Adrenal gland (tissue), 12 donors: ENCODE results near the gene LRRC26. TPM values are rescaled to one million over a fixed set of nuclear protein-coding genes. Genes with fewer than 3 reads are reported as not detected.
A peak's percentile ranks its signal among the peaks of the same experiment; 100 is the strongest.
"Not testable (repeated sequence)": the region's sequence is repeated elsewhere in the genome, so short reads cannot be mapped to it uniquely, and the experiment has no call there.

Source experiments
- DNase-seq, 7 donors: peaks; one replicate each; pipeline ENCODE4 v3.0.0-alpha.2; 2019 to 2020
- H3K27ac ChIP-seq, 5 donors: fragments of 200-600 bp; sonication (generic) in 4 of 5; 1 replicate in 3 of 5; 2 replicates in 2 of 5; pipeline versions ENCODE4 v1.5.1 to v1.8.0; 2016 to 2020; ENCODE audit warnings: mild to moderate bottlenecking in 1 of 5
- H3K27me3 ChIP-seq: fragments of 200-600 bp; 2 replicates; pipeline ENCODE4 v1.8.0; 2021
- H3K36me3 ChIP-seq, 2 donors: fragments of 200-600 bp; replicated peaks in 1 of 2; 1 replicate in 1 of 2; 2 replicates in 1 of 2; pipeline versions ENCODE4 v1.5.1 to v1.8.0; 2018 to 2022
- H3K4me1 ChIP-seq, 2 donors: fragments of 200-600 bp; replicated peaks in 1 of 2; 1 replicate in 1 of 2; 2 replicates in 1 of 2; pipeline versions ENCODE4 v1.5.1 to v1.8.0; 2018 to 2021
- H3K4me3 ChIP-seq, 4 donors: fragments of 200-600 bp; sonication (generic) in 3 of 4; one replicate each; pipeline ENCODE4 v1.5.1; 2016 to 2018
- H3K9me3 ChIP-seq, 3 donors: fragments of 200-600 bp; sonication (generic) in 1 of 3; replicated peaks in 1 of 3; 1 replicate in 2 of 3; 2 replicates in 1 of 3; pipeline versions ENCODE4 v1.5.1 to v1.8.0; 2016 to 2021
- CTCF ChIP-seq, 6 experiments: fragments of 450-650 bp in 4 of 6; fragments of 200-600 bp in 2 of 6; sonication (generic) in 1 of 6; IDR thresholded peaks; 1 replicate in 5 of 6; 2 replicates in 1 of 6; pipeline versions ENCODE4 v1.5.1 to v1.8.0; 2016 to 2021; ENCODE audit warnings: antibody characterized with exemption in 6 of 6, mild to moderate bottlenecking in 2 of 6, moderate library complexity in 1 of 6
- POLR2A ChIP-seq, 2 donors: fragments of 450-650 bp; IDR thresholded peaks; one replicate each; pipeline ENCODE4 v1.6.1; 2017; ENCODE audit warnings: antibody characterized with exemption in 2 of 2, mild to moderate bottlenecking in 2 of 2, moderate library complexity in 1 of 2
- WGBS, 4 donors: extraction: QIAGEN DNeasy Blood & Tissue Kit in 2 of 4; methylation state at CpG; one replicate each; pipeline versions ENCODE4 v1.1.5 to v1.1.7; 2013 to 2017; 5-methylcytosine and 5-hydroxymethylcytosine counted together
- intact Hi-C, 2 donors: fragments of 100-400 bp; cut with DNase I; formaldehyde crosslinking; loops; one replicate each; pipeline versions ENCODE4 v1.14.1 to v1.15.0; 2022 to 2023
- microRNA-seq, 3 donors: library from miRNA; unstranded; fragments of <30 nt; microRNA quantifications; one replicate each; pipeline ENCODE4, GENCODE V29; 2017 to 2020
- polyA plus RNA-seq, 3 donors: library from polyadenylated mRNA; stranded (reverse); fragments of 200-250 nt in 2 of 3; fragments of 350-450 nt in 1 of 3; fragmentation: Illumina TruSeq in 1 of 3; extraction: RNeasy Lipid Tissue Mini Kit (QIAGEN cat#74804) in 1 of 3; gene quantifications; one replicate each; pipeline ENCODE4 v1.2.3, GENCODE V29; 2013 to 2014
- small RNA-seq, 2 donors: library from RNA; depleted of rRNA; stranded (forward); fragments of <200 nt; gene quantifications; one replicate each; pipeline ENCODE3, GENCODE V24; 2016
- total RNA-seq, 9 donors: library from RNA; depleted of rRNA in 4 of 9; stranded (reverse); fragments of >200 nt in 4 of 9; fragments of 120-200 nt in 1 of 9; fragmentation: NEBNext Ultra II Directional in 1 of 9; extraction: Animal tissue kit (Norgen Biotek cat#: 25700) in 1 of 9; gene quantifications; one replicate each; pipeline versions ENCODE4 v1.1.0 to v1.2.4, GENCODE V29; 2013 to 2023
- donor health status: healthy with polysubstance abuse.
- donor health status: Bipolar disorder and iron deficiency.
- donor health status: DM: yes; HTN: yes; CAD: no.
- donor health status: DM: no; HTN: no; CAD: no.
- donor health status: DM: no; HTN: no; CAD: no.
- donor health status: DM: yes; HTN: yes; CAD: no.

LRRC26 gene
- total and polyA plus RNA-seq, 12 donors: not detected

GRCh38 chr9:137123468-137123837 lies 46.4 kb downstream of the LRRC26 start:
- Histone ChIP-seq H3K27ac (no peak overlapping the region), H3K9me3 (no peaks in the 10 kb centered on the region), H3K4me3 (no peak overlapping the region), H3K4me1 (peaks cover 14% of the 10 kb centered on the region in 2 donors), H3K36me3 (no peaks in the 10 kb centered on the region), H3K27me3 (no peaks in the 10 kb centered on the region)
- TF ChIP-seq CTCF (IDR thresholded peaks at IDR 0.05) (no peak), POLR2A (IDR thresholded peaks at IDR 0.05) (no peak)
- DNase-seq: no peak
- intact Hi-C loops: no loop called here
- 71 to 78% (median 72%) methylated on average over 5 of the region's 5 CpGs for WGBS, 4 donors

- H3K4me3 ChIP-seq, H3K4me1 ChIP-seq, DNase-seq, H3K27me3 ChIP-seq, H3K36me3 ChIP-seq, H3K9me3 ChIP-seq, H3K27ac ChIP-seq, intact Hi-C loops: not testable (repeated sequence)
- 81 to 91% (median 84%) methylated on average over 16 of the region's 16 CpGs for WGBS, 4 donors
These were observed 46.9 kb downstream of the LRRC26 start for GRCh38 chr9:137122796-137123467.

- peak overlapping the region in 1 of 4 donors; percentile 36 for H3K4me3 ChIP-seq
- H3K27me3 ChIP-seq, H3K36me3 ChIP-seq, H3K9me3 ChIP-seq, DNase-seq, H3K4me1 ChIP-seq, intact Hi-C loops, H3K27ac ChIP-seq: not testable (repeated sequence)
- WGBS, 4 donors: 62 to 79% (median 69%) methylated on average over 14 to 24 of the region's 25 CpGs
These were observed 47.7 kb downstream of the LRRC26 start for GRCh38 chr9:137121927-137122795.

Small RNA genes within 50 kb of the gene (microRNA-seq; reads per million reads assigned to microRNA genes)
- 0 reads per million in 3 donors for gene MIR3621

Small RNA genes within 50 kb of the gene (small RNA-seq; reads per million reads assigned to genes)
- 0 reads per million in 2 donors for gene MIR3621

Other genes starting within 250 kb of the LRRC26 start
Only the 30 nearest of the 31 such genes appear.
- 1 to 10 TPM in 2 of 9 donors, under 1 TPM in 1, not detected in 6; 0.68 to 5.5 (median 1.2) TPM for gene C8G, start 224.8 kb downstream of the LRRC26 start, total RNA-seq
- gene C8G, start 224.8 kb downstream of the LRRC26 start, polyA plus RNA-seq: 1 to 10 TPM; 1.1 to 4.3 (median 3.3) TPM
- gene LCN12, start 217.8 kb downstream of the LRRC26 start, total RNA-seq: 10 to 100 TPM in 1 of 9 donors, 1 to 10 TPM in 7, not detected in 1; 1.7 to 16.6 (median 4.0) TPM
- 10 to 100 TPM in 2 of 3 donors, under 1 TPM in 1; 0.75 to 31.8 (median 25.7) TPM for gene LCN12, start 217.8 kb downstream of the LRRC26 start, polyA plus RNA-seq
- gene PTGDS, start 192.5 kb downstream of the LRRC26 start, total RNA-seq: 100 to 1,000 TPM in 6 of 9 donors, 10 to 100 TPM in 2, 1 to 10 TPM in 1; 1.1 to 607 (median 197) TPM
- gene PTGDS, start 192.5 kb downstream of the LRRC26 start, polyA plus RNA-seq: 100 to 1,000 TPM in 2 of 3 donors, 10 to 100 TPM in 1; 23.8 to 812 (median 672) TPM
- 1 to 10 TPM in 3 of 9 donors, under 1 TPM in 4, not detected in 2; 0.06 to 2.8 (median 0.41) TPM for gene LCNL1, start 187.1 kb downstream of the LRRC26 start, total RNA-seq
- gene LCNL1, start 187.1 kb downstream of the LRRC26 start, polyA plus RNA-seq: 10 to 100 TPM in 1 of 3 donors, 1 to 10 TPM in 1, under 1 TPM in 1; 0.26 to 10.5 (median 8.2) TPM
- 10 to 100 TPM; 20.3 to 44.5 (median 35.5) TPM for gene PAXX, start 177.6 kb downstream of the LRRC26 start, total RNA-seq
- gene PAXX, start 177.6 kb downstream of the LRRC26 start, polyA plus RNA-seq: 100 to 1,000 TPM in 2 of 3 donors, 1 to 10 TPM in 1; 4.9 to 363 (median 209) TPM
- 1 to 10 TPM in 2 of 9 donors, under 1 TPM in 5, not detected in 2; 0.22 to 1.3 (median 0.79) TPM for gene CLIC3, start 173.5 kb downstream of the LRRC26 start, total RNA-seq
- 1 to 10 TPM in 2 of 3 donors, not detected in 1; 3.8 to 6.4 TPM for gene CLIC3, start 173.5 kb downstream of the LRRC26 start, polyA plus RNA-seq
- gene ABCA2, start 141.8 kb downstream of the LRRC26 start, total RNA-seq: 10 to 100 TPM in 8 of 9 donors, 1 to 10 TPM in 1; 2.9 to 54.4 (median 29.3) TPM
- gene ABCA2, start 141.8 kb downstream of the LRRC26 start, polyA plus RNA-seq: 100 to 1,000 TPM in 1 of 3 donors, 10 to 100 TPM in 2; 13.6 to 150 (median 69.8) TPM
- under 1 TPM in 5 of 9 donors, not detected in 4; 0.11 to 0.69 (median 0.21) TPM for gene FUT7, start 138.0 kb downstream of the LRRC26 start, total RNA-seq
- under 1 TPM in 2 of 3 donors, not detected in 1; 0.16 to 0.17 TPM for gene FUT7, start 138.0 kb downstream of the LRRC26 start, polyA plus RNA-seq
- gene NPDC1, start 123.9 kb downstream of the LRRC26 start, total RNA-seq: 10 to 100 TPM in 8 of 9 donors, 1 to 10 TPM in 1; 9.4 to 77.1 (median 41.2) TPM
- 100 to 1,000 TPM in 2 of 3 donors, 1 to 10 TPM in 1; 5.1 to 311 (median 194) TPM for gene NPDC1, start 123.9 kb downstream of the LRRC26 start, polyA plus RNA-seq
- gene ENTPD2, start 116.0 kb downstream of the LRRC26 start, total RNA-seq: under 1 TPM in 4 of 9 donors, not detected in 5; 0.28 to 0.53 (median 0.36) TPM
- gene ENTPD2, start 116.0 kb downstream of the LRRC26 start, polyA plus RNA-seq: 1 to 10 TPM in 2 of 3 donors, not detected in 1; 1.6 to 1.7 TPM
- 1 to 10 TPM in 2 of 9 donors, under 1 TPM in 7; 0.24 to 1.7 (median 0.79) TPM for gene SAPCD2, start 99.5 kb downstream of the LRRC26 start, total RNA-seq
- under 1 TPM; 0.07 to 0.56 (median 0.17) TPM for gene SAPCD2, start 99.5 kb downstream of the LRRC26 start, polyA plus RNA-seq
- gene UAP1L1, start 92.5 kb downstream of the LRRC26 start, total RNA-seq: 10 to 100 TPM in 8 of 9 donors, under 1 TPM in 1; 0.28 to 68.7 (median 14.4) TPM
- 10 to 100 TPM in 2 of 3 donors, 1 to 10 TPM in 1; 3.6 to 61.1 (median 15.9) TPM for gene UAP1L1, start 92.5 kb downstream of the LRRC26 start, polyA plus RNA-seq
- 100 to 1,000 TPM in 1 of 9 donors, 10 to 100 TPM in 8; 44.5 to 102 (median 63.0) TPM for gene MAN1B1, start 83.1 kb downstream of the LRRC26 start, total RNA-seq
- gene MAN1B1, start 83.1 kb downstream of the LRRC26 start, polyA plus RNA-seq: 100 to 1,000 TPM in 1 of 3 donors, 10 to 100 TPM in 2; 44.4 to 138 (median 87.6) TPM
- 100 to 1,000 TPM; 117 to 387 (median 234) TPM for gene DPP7, start 55.3 kb downstream of the LRRC26 start, total RNA-seq
- gene DPP7, start 55.3 kb downstream of the LRRC26 start, polyA plus RNA-seq: 1,000 to 10,000 TPM in 2 of 3 donors, 10 to 100 TPM in 1; 52.6 to 1,938 (median 1,109) TPM
- gene GRIN1, start 30.9 kb downstream of the LRRC26 start, total RNA-seq: under 1 TPM in 4 of 9 donors, not detected in 5; 0.04 to 0.28 (median 0.08) TPM
- gene GRIN1, start 30.9 kb downstream of the LRRC26 start, polyA plus RNA-seq: under 1 TPM; 0.04 to 0.16 (median 0.10) TPM
- not detected for gene TMEM210, start 2.0 kb upstream of the LRRC26 start, total RNA-seq
- not detected for gene TMEM210, start 2.0 kb upstream of the LRRC26 start, polyA plus RNA-seq
- 10 to 100 TPM; 18.1 to 72.1 (median 25.6) TPM for gene ANAPC2, start 18.5 kb upstream of the LRRC26 start, total RNA-seq
- gene ANAPC2, start 18.5 kb upstream of the LRRC26 start, polyA plus RNA-seq: 100 to 1,000 TPM in 1 of 3 donors, 10 to 100 TPM in 1, 1 to 10 TPM in 1; 7.1 to 162 (median 89.7) TPM
- gene SSNA1, start 18.6 kb upstream of the LRRC26 start, total RNA-seq: 10 to 100 TPM; 50.0 to 98.1 (median 65.7) TPM
- 100 to 1,000 TPM in 2 of 3 donors, 10 to 100 TPM in 1; 13.2 to 138 (median 127) TPM for gene SSNA1, start 18.6 kb upstream of the LRRC26 start, polyA plus RNA-seq
- 10 to 100 TPM in 5 of 9 donors, 1 to 10 TPM in 4; 5.0 to 23.5 (median 10.7) TPM for gene TPRN, start 30.7 kb upstream of the LRRC26 start, total RNA-seq
- gene TPRN, start 30.7 kb upstream of the LRRC26 start, polyA plus RNA-seq: 1 to 10 TPM; 1.4 to 7.6 (median 3.4) TPM
- gene TMEM203, start 35.6 kb upstream of the LRRC26 start, total RNA-seq: 10 to 100 TPM; 32.7 to 48.4 (median 42.3) TPM
- 10 to 100 TPM; 21.7 to 30.2 (median 28.4) TPM for gene TMEM203, start 35.6 kb upstream of the LRRC26 start, polyA plus RNA-seq
- gene NDOR1, start 35.6 kb upstream of the LRRC26 start, total RNA-seq: 10 to 100 TPM in 7 of 9 donors, 1 to 10 TPM in 2; 4.5 to 21.4 (median 13.5) TPM
- 10 to 100 TPM in 2 of 3 donors, 1 to 10 TPM in 1; 1.6 to 36.4 (median 14.9) TPM for gene NDOR1, start 35.6 kb upstream of the LRRC26 start, polyA plus RNA-seq
- 10 to 100 TPM in 4 of 9 donors, 1 to 10 TPM in 5; 1.1 to 33.8 (median 8.9) TPM for gene RNF208, start 52.2 kb upstream of the LRRC26 start, total RNA-seq
- gene RNF208, start 52.2 kb upstream of the LRRC26 start, polyA plus RNA-seq: 10 to 100 TPM in 2 of 3 donors, 1 to 10 TPM in 1; 1.2 to 90.5 (median 36.5) TPM
- gene CYSRT1, start 55.1 kb upstream of the LRRC26 start, total RNA-seq: 1 to 10 TPM in 6 of 9 donors, under 1 TPM in 3; 0.56 to 4.6 (median 1.2) TPM
- gene CYSRT1, start 55.1 kb upstream of the LRRC26 start, polyA plus RNA-seq: 1 to 10 TPM in 2 of 3 donors, not detected in 1; 2.5 to 3.4 TPM
- gene RNF224, start 57.5 kb upstream of the LRRC26 start, total RNA-seq: under 1 TPM in 1 of 9 donors, not detected in 8; 0.06 TPM
- not detected for gene RNF224, start 57.5 kb upstream of the LRRC26 start, polyA plus RNA-seq
- gene SLC34A3, start 60.9 kb upstream of the LRRC26 start, total RNA-seq: not detected
- gene SLC34A3, start 60.9 kb upstream of the LRRC26 start, polyA plus RNA-seq: not detected
- 100 to 1,000 TPM in 7 of 9 donors, 10 to 100 TPM in 2; 69.9 to 362 (median 144) TPM for gene TUBB4B, start 71.2 kb upstream of the LRRC26 start, total RNA-seq
- 100 to 1,000 TPM; 105 to 211 (median 200) TPM for gene TUBB4B, start 71.2 kb upstream of the LRRC26 start, polyA plus RNA-seq
- 1 to 10 TPM in 1 of 9 donors, under 1 TPM in 1, not detected in 7; 0.25 to 3.1 TPM for gene STPG3, start 81.2 kb upstream of the LRRC26 start, total RNA-seq
- gene STPG3, start 81.2 kb upstream of the LRRC26 start, polyA plus RNA-seq: under 1 TPM in 1 of 3 donors, not detected in 2; 0.32 TPM
- gene NELFB, start 85.3 kb upstream of the LRRC26 start, total RNA-seq: 10 to 100 TPM; 20.6 to 56.3 (median 38.5) TPM
- gene NELFB, start 85.3 kb upstream of the LRRC26 start, polyA plus RNA-seq: 10 to 100 TPM; 10.9 to 48.3 (median 19.6) TPM
- gene TOR4A, start 107.7 kb upstream of the LRRC26 start, total RNA-seq: 10 to 100 TPM in 5 of 9 donors, 1 to 10 TPM in 4; 1.1 to 21.5 (median 11.9) TPM
- gene TOR4A, start 107.7 kb upstream of the LRRC26 start, polyA plus RNA-seq: 1 to 10 TPM in 2 of 3 donors, under 1 TPM in 1; 0.49 to 1.4 (median 1.3) TPM
- gene NRARP, start 132.2 kb upstream of the LRRC26 start, total RNA-seq: 10 to 100 TPM in 1 of 9 donors, 1 to 10 TPM in 8; 1.1 to 11.2 (median 3.5) TPM
- gene NRARP, start 132.2 kb upstream of the LRRC26 start, polyA plus RNA-seq: 1 to 10 TPM in 2 of 3 donors, under 1 TPM in 1; 0.59 to 1.4 (median 1.1) TPM